Hematopoietic multipotent progenitor cell (in vitro differentiated cells): ENCODE measurements around the gene OR52L1. TPM values are rescaled to one million over a fixed set of nuclear protein-coding genes. Genes with fewer than 3 reads are reported as not detected.

Experiments
- DNase-seq, 3 donors: peaks; one replicate each; pipeline ENCODE4 v3.0.0-alpha.2; 2011 to 2015; ENCODE audit warnings: low read depth in 2 of 3, low spot score in 2 of 3
- small RNA-seq: library from RNA; depleted of rRNA; stranded (forward); fragments of <200 nt; gene quantifications from one replicate; pipeline ENCODE3, GENCODE V24; 2012
- total RNA-seq: library from RNA; depleted of rRNA; stranded (reverse); fragments of >200 nt; gene quantifications from one replicate; pipeline ENCODE4 v1.2.3, GENCODE V29; 2012

The OR52L1 gene
- total RNA-seq, 1 donor: not detected

DNA sequence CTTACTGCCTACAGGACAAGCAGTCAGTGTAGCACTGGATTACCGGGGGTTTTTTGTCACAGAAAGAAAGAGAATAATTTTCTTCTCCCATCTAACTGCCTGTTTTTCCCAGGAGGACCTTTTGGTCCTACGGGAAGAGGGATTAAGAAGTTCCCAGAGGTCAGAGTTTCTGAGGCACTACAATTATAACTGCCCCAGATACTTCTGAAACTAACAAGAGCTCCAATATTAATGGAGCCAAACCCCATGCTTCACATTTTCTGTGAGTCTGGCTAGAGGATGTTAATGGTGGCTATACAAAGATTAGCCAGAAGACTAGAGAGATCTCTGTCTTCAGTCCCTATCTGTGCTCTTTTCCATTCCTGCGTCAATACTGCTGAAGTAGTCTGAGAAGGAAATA, 44.8 kb downstream of the OR52L1 start, which contains the start of gene OR56A3:
TSS of gene OR56A3 (plus strand) at position 301 of the 400 bp plus-strand sequence. CDS start 5,096 bp downstream, outside the sequence.
- no peak for DNase-seq

DNA sequence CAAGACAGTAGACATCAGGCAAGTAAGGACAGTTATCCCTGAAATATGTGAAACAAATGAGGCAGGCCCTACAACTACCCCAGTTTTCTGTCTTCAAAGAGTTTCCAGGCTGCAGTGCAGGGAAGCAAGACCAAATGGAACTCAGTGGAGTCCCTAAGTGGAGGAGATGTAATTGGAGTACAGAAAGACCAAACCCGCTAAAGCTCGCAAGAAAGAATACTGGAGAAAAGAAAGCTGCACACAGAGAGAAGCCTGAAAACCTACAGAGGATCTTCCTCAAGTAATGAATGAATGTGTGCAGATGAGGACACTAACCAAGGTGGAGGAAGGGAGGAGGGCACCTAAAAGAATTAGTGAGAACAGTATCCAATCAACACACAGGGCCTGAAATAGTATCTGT, 46.0 kb downstream of the OR52L1 start:
- no peak for DNase-seq

- no peak for DNase-seq
Observed at GRCh38 chr11:5938603-5938965, 48.2 kb downstream of the OR52L1 start.

GRCh38 chr11:5937868-5938602, 48.8 kb downstream of the OR52L1 start:
- DNase-seq: no peak

Small RNA genes lying within 50 kb of the gene (small RNA-seq; reads per million reads assigned to genes)
- gene RNA5SP329: not detected

Other genes with a start within 250 kb of the OR52L1 start
- 1.3 TPM for gene OR52N4, start 232.7 kb downstream of the OR52L1 start, total RNA-seq
- gene OR52N5, start 203.6 kb downstream of the OR52L1 start, total RNA-seq: 0.81 TPM
- 0.54 TPM for gene OR52N1, start 195.7 kb downstream of the OR52L1 start, total RNA-seq
- gene OR52N2, start 178.1 kb downstream of the OR52L1 start, total RNA-seq: 1.1 TPM
- not detected for gene OR52E6, start 145.1 kb downstream of the OR52L1 start, total RNA-seq
- gene OR52E8, start 129.3 kb downstream of the OR52L1 start, total RNA-seq: not detected
- gene OR52E4, start 106.4 kb downstream of the OR52L1 start, total RNA-seq: not detected
- not detected for gene OR52E5, start 93.8 kb downstream of the OR52L1 start, total RNA-seq
- not detected for gene OR56A3, start 44.7 kb downstream of the OR52L1 start, total RNA-seq
- not detected for gene OR56A5, start 18.5 kb downstream of the OR52L1 start, total RNA-seq
- not detected for gene OR56A4, start 20.0 kb upstream of the OR52L1 start, total RNA-seq
- not detected for gene OR56A1, start 43.8 kb upstream of the OR52L1 start, total RNA-seq
- under 0.01 TPM for gene OR56B4, start 120.7 kb upstream of the OR52L1 start, total RNA-seq
- gene OR52B2, start 183.3 kb upstream of the OR52L1 start, total RNA-seq: 0.27 TPM
- not detected for gene OR52W1, start 212.2 kb upstream of the OR52L1 start, total RNA-seq
- not detected for gene C11orf42, start 218.6 kb upstream of the OR52L1 start, total RNA-seq
- 46.0 TPM for gene FHIP1B, start 247.7 kb upstream of the OR52L1 start, total RNA-seq